CMK (cell line): Measurements from ENCODE around the gene DOCK1.

Experiments
- DNase-seq: peaks from one replicate; pipeline ENCODE4 v3.0.0-alpha.2; 2010; ENCODE audit warnings: low read depth

Gene DOCK1

GRCh38 chr10:127011174-127011573 lies 105.9 kb downstream of the DOCK1 start:
- no peak for DNase-seq

DNA sequence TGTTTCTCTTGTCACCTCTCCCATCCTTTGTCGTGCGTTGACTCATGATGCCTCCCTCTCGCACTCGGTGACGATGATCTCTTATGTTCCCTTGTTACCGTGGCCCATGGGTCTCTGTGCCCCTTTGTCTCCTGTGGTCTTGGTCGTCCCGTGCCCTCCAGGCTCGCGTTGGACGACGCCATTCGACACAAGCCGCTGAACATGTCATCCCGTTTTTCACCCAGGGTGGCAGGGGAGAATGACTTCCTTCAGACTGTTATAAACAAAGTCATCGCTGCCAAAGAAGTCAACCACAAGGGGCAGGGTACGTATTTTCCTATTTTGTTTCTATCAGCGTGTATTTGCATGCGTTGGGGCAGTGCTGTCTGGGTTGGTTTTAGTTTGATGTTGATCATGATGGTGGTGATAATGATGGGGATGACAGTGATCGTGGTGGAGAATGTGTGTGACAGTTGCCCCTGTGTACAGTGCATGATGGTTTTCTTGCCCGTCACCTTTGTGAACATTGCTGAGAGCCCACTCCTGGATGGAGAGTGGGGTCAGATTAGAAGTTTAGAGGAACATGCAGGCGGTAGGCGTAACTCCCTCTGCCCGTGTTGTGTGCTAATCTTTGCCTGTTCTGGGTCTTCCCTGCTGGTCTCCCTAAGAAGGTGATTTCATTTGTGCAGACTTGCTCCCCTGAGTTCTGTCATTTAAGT lies 107.0 kb downstream of the DOCK1 start:
- no peak for DNase-seq

DNA sequence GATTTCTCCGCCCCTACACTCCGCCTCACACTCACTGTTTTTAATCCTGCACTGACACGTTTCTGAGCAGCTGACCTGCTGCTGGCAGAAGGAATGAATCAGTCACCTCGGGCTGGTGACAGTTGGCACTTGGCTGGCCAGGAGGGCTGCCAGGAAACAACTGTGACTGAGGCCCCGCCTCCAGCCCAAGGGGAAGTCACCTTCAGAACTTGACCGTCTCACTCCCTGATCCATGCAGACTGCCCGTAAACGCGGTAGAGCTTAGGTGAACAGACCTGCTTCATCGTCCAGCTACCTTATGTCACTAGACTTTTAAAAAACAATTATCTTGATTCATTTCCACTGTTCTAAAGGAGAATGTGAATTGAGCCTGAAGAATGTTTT lies 107.5 kb downstream of the DOCK1 start:
- no peak for DNase-seq

GRCh38 chr10:127013211-127013656 lies 108.0 kb downstream of the DOCK1 start:
- DNase-seq = no peak

GRCh38 chr10:127013691-127014473 lies 108.7 kb downstream of the DOCK1 start:
- DNase-seq = no peak

GRCh38 chr10:127014671-127015070 lies 109.4 kb downstream of the DOCK1 start:
- no peak for DNase-seq

DNA sequence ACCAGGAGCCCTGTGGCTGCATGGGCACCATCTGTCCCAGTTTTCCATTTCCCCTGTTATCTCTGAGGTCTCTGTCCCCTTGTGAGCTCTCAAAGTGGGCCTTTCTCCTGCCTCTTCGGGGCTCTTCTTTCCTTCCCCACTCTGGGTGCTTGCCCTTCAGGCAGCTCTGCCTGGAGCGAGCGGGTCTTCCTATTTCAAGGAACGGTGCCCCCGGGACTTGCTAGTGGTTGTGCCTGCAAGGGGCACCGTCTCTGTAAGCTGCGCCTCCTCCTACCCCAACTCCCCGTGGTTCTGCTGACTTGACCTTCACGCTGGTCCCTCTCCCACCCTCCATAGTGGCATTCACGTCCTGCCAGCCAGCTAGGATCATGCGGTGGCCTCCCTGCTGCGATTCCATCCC lies 110.1 kb downstream of the DOCK1 start:
- DNase-seq = no peak

GRCh38 chr10:127016331-127016730 lies 111.1 kb downstream of the DOCK1 start:
- no peak for DNase-seq

- DNase-seq = no peak
Measured at GRCh38 chr10:127017541-127018297, 112.5 kb downstream of the DOCK1 start.

GRCh38 chr10:127018298-127018650 lies 113.0 kb downstream of the DOCK1 start:
- DNase-seq = no peak

GRCh38 chr10:127018766-127019165 lies 113.5 kb downstream of the DOCK1 start:
- no peak for DNase-seq

DNA sequence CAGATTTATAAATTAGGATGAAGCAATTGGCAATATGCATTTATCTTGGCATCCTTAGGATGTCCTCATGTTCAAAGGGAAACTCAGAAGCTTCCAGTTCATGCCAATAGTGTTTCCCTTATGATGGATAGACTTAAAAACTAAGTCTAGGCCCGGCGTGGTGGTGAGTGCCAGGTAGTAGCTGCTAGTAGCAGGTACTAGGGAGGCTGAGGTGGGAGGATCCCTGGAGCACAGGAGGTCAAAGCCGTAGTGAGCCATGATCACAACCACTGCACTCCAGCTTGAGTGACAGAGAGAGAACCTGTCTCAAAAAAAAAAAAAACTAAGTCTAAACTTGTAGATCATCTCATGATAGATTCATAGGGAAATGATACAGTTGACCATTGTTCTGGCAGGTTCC lies 115.0 kb downstream of the DOCK1 start:
- DNase-seq = no peak

- no peak for DNase-seq
Measured at GRCh38 chr10:127021801-127022200, 116.6 kb downstream of the DOCK1 start.

DNA sequence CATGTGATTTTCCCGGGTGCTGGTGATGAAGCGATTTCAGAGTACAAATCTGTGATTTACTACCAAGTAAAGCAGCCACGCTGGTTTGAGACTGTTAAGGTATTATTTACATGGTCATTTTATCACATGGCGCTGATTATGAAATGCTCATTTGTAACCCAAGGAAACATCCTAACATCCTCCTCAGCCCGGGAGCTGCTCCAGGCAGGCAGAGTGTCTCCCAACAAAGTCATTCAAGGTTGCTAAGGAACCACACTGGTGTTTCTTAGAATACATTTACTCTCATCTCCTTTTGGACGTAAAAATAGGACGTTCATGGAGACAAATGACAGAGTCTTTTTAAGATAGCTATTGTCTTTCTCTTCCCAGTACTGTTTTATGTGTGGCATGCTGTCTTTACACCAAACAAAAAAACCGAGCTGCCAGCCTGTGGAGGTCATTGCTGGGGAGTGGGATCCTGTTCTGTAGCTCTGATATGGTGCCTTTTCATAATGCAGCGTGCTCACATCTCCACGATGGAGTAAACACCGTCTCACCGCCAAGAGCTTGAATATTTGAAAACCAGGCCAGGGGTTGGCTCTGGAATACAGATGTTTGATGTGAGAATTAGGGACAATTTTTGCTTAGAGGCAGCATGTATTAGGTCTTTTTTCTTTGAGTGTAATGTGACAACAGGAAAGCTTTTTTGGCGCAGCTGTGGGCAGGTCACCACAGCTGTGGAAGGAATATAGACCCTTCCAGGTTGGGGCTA lies 119.6 kb downstream of the DOCK1 start:
- DNase-seq = no peak

DNA sequence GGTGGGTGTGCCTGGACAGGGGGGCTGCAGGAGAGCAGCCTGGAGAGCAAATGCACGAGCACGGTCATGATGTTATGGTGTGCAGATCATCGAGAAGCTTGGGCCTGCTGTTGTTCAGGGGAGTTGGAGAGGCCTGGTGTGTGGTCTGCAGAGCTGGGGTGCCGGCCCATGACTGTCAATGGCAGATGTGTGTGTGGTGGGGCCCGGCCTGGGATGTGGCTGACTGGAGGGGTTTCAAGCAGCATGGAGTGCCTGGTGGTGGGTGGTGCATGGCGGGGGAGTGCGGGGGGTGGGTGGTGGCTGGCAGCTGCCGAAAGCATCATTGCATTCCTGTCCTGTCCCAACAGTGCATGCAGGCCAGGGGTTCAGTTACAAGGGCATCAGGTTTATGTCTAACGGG lies 122.6 kb downstream of the DOCK1 start:
- no peak for DNase-seq

DNA sequence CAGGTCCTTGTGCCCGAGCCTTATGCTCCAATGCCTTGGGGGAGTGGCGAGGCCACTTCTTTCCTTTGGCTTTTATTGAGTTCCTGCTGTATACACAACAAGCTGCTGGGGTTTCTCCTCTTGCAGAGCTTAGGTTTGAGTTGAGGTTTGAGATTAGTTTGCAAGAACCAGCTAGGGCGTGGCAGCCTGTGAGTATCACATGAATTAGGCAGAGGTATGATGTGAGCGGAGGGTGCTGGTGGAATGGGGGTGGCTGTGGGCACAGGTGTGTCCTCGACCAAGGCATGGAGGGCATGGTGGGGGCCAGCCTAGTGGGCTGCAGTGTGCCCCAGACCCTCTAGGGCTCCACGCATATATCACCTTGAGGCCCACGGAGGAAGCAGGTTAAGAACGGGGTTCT lies 123.3 kb downstream of the DOCK1 start:
- DNase-seq = no peak

DNA sequence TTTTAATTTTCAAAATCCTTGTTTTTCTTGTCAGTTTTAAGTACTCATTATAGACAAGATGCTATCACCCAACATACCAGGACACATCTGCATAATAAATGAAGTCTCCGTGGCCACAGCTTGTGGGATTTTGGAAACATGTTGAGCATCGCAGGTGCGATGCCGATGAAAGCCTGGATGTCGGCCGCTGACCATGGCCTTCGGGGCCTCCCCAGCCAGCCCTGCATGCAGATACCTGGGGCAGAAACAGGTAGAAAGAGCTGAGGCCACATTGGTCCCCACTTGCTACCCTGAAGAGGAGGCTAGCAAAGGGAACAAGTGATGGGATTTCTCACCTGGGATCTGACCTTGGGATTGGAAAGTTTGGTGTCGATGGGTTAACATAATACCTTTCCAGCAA lies 123.8 kb downstream of the DOCK1 start:
- no peak for DNase-seq

DNA sequence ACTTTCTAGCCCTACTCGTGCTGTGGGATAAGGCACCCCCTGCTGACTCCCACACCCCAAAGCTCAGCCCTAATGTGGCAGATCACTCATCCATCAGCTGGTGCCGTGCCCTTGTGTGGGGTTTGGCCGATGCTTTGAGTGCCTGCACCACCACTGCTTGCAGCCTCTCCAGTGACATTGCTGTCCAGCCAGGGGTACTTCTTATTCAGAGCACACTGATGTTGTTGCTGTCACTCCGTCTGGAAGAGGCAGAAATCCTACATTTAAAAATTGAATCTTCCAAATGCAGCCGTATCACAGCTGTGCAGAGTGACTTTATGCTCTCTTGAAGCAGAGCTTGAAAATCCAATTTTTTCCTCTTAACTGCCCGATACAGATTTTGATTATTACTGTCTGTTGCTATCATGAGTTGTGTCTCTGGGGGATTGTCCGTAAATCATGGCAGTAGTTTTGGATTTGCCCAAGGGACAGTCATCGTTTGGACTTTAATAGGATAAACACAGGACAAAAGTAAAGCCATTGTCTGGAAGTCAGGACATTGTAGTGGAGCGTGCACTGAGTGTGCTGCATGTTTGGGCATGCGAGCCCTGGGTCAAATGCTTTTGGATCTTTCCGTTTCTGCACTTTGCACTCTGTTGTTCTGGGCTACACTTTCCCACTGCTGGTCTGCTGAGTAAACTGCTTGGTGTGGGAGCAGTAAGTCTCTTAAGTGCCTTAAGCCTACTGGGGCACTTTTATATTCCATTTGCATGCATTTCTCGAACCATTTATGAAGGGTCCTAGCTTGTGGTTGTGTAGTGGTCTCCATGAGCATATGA lies 128.2 kb downstream of the DOCK1 start:
- DNase-seq = no peak

- no peak for DNase-seq
Measured at GRCh38 chr10:127034034-127034633, 128.9 kb downstream of the DOCK1 start.

- no peak for DNase-seq
Measured at GRCh38 chr10:127034790-127035189, 129.6 kb downstream of the DOCK1 start.

GRCh38 chr10:127035827-127036226 lies 130.6 kb downstream of the DOCK1 start:
- no peak for DNase-seq
